GM12892 (cell line): Measurements from ENCODE around the gene DLG4.
"Not testable (repeated sequence)": the region's sequence is repeated elsewhere in the genome, so short reads cannot be mapped to it uniquely, and the experiment has no call there.

Experiments used
- DNase-seq: peaks from one replicate; pipeline ENCODE4 v3.0.0; 2011; ENCODE audit not compliant: insufficient read length
- FAIRE-seq: peaks from 2 replicates; lab custom pipeline; 2011; peaks lifted over from hg19 to GRCh38; lab: Jason Lieb, UNC
- POLR2A ChIP-seq: IDR thresholded peaks from 2 replicates; pipeline ENCODE4 v1.6.1; 2011; ENCODE audit warnings: low read depth, low read length, control low read depth
- POLR2AphosphoS5 ChIP-seq: IDR thresholded peaks from 2 replicates; pipeline ENCODE4 v1.6.1; 2011; ENCODE audit warnings: low read depth, low read length, control low read depth
- TAF1 ChIP-seq: IDR thresholded peaks from 2 replicates; pipeline ENCODE4 v1.6.1; 2011; ENCODE audit warnings: low read depth, mild to moderate bottlenecking, control low read depth, low read length, borderline replicate concordance

The DLG4 gene

DNA sequence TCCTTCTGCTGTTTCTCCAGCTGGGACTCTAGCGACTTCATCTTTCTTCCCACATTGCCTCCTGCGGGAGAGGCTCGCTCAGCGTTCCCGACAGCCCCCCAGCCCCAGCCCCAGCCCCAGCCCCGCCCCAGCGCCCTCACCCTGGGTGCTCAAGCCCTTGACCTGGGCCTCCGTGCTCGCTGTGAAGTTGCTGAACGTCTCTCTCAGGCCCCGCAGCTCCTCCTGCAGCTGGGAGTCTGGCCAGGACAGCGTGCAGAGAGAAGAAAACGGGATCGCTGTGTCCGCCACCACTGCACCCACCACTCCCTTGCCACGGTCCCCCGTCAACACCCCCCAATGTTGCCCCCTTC lies 42.8 kb downstream of the DLG4 start:
- TF ChIP-seq POLR2AphosphoS5 (no peak), POLR2A (no peak), TAF1 (no peak)
- no peak for DNase-seq
- no peak for FAIRE-seq

DNA sequence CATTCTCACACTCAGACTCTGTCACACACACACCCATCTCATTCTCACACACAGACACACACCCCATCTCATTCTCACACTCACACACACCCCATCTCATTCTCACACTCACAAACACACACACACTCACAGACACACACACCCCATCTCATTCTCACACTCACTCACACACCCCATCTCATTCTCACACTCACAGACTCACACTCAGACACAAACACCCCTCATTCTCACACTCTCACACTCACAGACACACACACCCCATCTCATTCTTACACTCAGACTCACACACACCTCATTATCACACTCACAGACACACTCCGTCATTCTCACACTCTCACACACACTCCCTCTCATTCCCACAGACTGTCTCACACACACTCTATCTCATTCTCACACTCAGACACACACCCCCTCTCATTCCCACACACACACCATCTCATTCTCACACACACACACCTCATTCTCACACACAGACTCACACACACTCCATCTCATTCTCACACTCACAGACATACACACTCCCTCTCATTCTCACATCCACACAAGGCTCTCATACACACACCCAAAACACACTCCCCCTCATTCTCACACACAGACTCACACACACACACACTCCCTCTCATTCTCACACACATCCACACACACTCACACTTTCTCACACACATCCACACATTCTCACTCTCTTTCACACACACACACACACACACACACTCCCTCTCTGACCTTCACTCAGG lies 43.4 kb downstream of the DLG4 start:
- TF ChIP-seq TAF1 (no peak), POLR2A (no peak), POLR2AphosphoS5 (no peak)
- FAIRE-seq (no peak), DNase-seq (no peak)

DNA sequence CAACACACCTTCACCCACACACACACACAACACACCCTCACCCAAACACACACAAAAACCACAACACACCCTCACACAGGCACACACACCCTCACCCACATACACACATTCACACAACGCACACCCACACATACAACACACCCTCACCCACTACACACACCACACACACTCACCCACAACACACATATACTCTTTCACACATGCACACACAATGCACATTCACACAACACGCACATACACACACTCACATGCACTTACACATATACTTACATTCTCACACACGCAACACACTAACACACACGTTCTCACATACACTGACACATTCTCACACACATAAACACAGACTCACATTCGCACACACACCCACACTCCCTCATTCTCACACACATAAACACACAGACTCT lies 44.3 kb downstream of the DLG4 start:
- DNase-seq: no peak
- TF ChIP-seq TAF1 (no peak), POLR2A (no peak), POLR2AphosphoS5 (no peak)
- FAIRE-seq: no peak

DNA sequence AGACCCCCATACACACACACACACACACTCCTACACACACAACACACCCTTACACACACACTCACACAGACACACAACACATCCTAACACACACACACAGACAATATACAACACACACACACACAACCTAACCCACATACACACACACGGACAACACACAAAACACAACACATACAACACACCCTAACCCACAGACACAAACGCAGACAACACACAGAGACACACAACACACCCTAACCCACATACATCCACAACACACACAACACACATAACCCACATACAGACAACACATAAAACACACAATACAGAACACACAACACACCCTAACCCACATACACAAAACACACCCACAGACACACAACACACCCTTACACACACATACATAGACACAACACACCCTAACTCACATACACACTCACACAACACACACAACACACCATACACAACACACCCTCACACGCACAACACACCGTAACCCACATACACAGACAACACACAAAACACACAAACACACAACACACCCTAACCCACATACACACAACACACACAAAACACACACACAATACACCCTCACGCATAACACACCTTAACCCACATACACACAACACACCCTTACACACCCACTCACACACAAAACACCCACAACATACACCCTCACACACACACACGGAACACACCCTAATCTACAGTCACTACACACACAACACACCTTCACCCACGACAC lies 44.9 kb downstream of the DLG4 start:
- FAIRE-seq: peak; percentile 90
- no peak for DNase-seq
- no peak for TF ChIP-seq POLR2A
- TF ChIP-seq POLR2AphosphoS5: no peak
- no peak for TF ChIP-seq TAF1

DNA sequence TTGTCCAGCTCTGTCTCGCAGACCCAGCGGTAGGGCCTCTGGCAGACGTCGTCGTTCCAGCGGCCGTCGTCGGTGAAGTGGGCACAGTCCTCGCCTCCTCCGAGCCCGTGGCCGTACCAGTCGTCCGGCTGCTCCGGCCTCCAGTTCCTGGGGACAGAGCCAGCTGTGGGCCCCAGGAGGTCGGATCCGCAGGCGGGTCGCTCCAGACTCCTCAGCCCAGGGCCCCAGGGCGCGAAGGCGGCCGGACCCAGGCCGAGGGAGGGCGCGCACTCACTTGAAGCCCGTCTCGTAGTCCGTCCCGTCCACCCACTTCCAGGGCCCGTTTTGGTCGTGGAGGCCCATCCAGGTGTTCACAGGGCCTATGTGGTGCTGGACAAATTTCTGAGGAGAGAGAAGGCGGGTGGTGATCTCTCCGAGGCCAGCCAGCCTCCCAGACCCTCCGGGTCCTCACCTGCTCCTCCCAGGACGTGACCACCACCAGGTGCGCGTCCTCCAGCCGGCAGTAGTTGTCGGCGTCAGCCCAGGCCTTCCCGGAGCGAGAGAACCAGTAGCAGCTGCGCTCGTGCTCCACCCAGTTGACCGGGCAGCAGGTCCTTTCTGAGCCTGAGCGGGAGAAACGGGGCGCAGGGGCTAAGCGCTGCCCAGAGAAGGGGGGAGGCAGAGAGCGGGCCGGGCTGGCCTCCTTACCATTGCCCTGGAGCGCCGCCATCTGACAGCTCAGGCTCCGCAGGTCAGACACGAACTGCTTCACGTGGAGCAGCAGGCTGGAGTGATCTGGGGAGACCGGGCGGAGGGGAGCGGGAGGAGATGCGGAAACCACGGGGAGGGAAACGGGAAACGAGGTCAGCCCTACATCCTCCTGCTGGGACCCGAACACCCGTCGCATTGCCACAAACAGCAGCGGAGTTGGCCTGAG lies 45.7 kb downstream of the DLG4 start:
- TF ChIP-seq POLR2A (no peak), POLR2AphosphoS5 (no peak), TAF1 (no peak)
- DNase-seq: peak; percentile 29
- no peak for FAIRE-seq

DNA sequence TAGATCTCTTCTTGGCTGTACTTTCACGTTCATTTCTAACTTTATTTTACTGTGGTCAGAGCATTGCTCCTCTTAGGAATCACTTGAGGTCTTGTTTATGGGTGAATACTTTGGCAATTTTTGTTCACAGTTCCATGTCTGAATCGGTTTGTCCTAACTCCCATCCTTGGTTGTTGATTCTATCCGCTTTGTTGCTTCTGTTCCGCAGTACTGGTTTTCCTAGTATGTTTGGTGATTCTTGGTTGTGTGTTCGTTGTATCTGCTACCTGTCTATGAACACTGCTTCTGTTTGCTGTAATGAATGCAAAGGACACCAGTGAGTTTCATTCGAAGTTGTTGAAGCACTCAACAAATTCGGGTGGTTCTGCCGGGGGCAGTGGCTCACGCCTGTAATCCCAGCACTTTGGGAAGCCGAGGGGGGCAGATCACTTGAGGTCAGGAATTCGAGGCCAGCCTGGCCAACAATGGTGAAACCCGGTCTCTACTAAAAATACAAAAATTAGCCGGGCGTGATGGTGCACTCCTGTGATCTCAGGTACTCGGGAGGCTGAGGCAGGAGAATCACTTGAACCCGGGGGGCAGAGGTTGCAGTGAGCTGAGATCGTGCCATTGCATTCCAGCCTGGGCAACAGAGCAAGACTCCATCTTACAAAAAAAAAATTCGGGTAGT lies 47.0 kb downstream of the DLG4 start:
- FAIRE-seq, DNase-seq: not testable (repeated sequence)

DNA sequence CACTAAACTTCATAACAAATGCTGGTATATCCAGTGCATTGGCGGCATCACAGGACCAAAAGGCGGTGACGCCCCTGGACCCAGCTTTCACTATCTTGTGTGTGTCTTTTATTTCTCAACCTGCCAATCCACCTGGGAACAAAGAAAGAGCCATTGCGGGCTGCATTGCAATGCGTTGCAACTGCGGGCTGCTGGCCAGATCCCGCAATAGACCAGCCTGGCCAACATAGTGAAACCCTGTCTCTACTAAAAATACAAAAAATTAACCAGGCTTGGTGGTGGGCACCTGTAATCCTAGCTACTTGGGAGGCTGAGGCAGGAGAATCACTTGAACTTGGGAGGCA lies 50.1 kb downstream of the DLG4 start:
- DNase-seq, FAIRE-seq: not testable (repeated sequence)

DNA sequence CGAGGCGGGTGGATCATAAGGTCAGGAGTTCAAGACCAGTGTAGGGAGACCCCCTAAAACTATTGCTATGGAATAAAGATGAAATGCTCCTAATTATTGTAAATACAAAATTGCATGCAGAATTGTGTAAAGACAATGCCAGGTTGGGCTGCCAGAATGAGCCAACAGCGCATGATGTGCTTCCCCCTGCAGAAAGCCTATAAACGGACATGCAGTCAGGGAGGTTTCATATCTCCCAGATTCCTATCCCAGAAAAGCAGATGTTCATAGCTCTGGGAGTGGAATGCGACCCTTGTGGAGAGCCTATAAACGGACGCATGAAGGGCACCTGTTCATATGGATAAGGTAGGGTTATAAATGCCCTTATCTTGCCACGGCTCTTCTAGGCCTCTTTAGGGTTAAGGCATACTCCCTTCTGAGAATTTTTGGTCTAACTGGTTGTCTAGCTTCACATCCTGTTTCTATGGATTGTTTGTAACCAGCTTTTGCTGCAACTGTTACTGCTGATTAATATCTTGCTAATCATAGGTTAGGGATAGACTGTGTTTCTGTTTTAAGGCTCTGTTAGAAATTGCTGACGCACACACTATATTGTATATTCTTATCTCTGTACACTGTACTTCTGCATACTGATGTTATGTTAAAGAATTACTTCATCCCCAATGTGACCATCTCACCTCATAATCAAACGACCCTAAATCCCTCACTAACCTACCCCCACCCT lies 50.6 kb downstream of the DLG4 start:
- not testable (repeated sequence) for DNase-seq, FAIRE-seq

DNA sequence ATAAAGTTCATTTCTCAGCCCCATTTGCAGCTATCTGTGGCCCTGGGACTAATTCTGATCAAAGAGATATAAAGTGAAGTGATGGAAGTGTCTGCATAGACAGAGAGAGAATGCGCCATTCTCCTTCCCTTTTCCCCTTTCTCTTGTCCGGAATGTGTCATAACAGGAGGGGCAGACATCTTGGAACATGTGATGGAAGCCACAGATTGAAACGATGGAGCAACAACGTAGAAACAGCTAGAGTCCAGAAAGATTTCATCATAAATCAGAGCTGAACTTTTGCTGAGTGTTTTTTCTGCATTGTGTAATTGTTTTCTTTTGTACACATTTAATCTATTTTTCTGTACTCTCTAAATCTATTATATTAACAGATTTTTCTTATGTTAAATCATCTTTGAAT lies 51.8 kb downstream of the DLG4 start:
- FAIRE-seq: no peak
- TF ChIP-seq POLR2A (no peak), POLR2AphosphoS5 (no peak), TAF1 (no peak)
- no peak for DNase-seq

DNA sequence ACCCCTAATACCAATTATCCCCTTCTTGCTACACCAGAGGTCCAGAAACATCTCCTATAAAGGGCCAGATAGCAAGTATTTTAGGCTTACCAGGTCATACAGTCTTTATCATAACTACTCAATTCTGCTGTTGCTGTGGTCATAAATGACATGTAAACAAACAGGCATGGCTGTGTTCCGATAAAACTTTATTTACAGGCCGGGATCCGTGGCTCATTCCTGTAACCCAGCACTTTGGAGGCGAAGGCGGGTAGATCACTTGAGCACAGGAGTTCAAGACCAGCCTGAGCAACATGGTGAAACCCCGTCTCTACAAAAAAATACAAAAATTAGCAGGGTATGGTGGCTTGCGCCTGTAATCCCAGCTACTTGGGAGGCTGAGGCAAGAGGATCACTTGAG lies 52.8 kb downstream of the DLG4 start:
- DNase-seq: no peak
- no peak for TF ChIP-seq POLR2AphosphoS5
- no peak for TF ChIP-seq TAF1
- no peak for TF ChIP-seq POLR2A
- FAIRE-seq: no peak

DNA sequence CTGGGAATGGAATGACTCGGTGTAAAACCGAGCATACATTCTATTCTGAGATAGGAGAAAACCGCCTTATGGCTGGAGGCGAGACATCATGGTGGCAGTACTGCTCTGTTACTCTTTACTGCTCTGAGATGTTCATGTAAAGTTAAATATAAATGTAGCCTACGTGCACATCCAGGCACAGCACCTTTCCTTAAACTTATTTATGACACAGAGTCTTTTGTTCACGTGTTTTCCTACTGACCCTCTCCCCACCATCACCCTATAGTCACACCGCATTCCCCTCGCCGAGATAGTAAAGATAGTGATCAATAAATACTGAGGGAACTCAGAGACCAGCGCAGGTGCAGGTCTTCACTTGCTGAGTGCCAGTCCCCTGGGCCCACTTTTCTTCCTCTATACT lies 60.1 kb downstream of the DLG4 start:
- DNase-seq, FAIRE-seq: not testable (repeated sequence)

DNA sequence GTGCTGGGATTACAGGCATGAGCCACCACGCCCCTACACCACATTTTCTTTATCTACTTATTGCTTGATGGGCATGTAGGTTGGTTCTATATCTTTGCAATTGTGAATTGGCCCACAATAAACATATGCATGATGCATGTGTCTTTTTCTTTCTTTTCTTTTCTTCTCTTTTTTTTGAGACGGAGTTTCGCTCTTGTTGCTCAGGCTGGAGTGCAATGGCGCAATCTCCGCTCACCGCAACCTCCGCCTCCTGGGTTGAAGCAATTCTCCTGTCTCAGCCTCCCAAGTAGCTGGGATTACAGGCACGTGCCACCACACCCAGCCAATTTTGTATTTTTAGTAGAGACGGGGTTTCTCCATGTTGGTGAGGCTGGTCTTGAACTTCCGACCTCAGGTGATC lies 61.2 kb downstream of the DLG4 start:
- not testable (repeated sequence) for DNase-seq, FAIRE-seq
